Measurements from ENCODE around the gene RHO.

RHO gene

DNA sequence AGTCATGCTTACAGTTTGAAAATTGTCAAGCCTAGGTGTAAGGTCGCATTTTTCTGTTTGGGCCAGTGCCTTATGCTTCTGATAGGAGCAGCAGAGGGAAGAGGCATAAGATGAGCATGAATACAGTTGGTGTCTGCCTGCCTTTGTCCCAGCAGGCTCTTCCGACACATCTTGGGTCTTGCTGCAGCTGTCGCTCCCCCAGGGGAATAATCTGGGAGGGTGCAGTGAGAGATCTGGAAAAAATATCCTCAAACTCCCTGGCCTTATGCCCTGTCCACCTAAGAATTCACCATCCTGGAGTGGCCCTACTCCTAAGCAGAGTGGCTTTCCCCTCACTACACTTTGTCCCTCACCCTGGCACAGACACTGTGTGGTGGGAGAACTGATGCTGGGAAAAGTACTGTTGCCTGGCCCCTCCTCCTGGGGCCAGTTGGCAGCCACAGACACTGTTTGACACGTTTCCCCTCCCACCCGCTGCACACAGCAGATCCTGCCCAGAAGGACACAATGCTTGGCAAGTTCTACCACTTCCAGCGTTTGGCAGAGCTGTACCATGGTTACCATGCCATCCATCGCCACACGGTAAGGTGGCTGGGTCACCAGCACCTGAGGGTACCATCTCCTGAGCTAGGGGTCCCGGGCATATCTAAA, 21.1 kb upstream of the RHO start:
- Histone ChIP-seq H4K91ac (ENCODE audit: low read length) (no peak overlapping the region), H3K4ac (ENCODE audit: low read depth in 1 of 2, low read length in 2 of 2) (no peak overlapping the region), H3K18ac (ENCODE audit: low read depth in 1 of 2, low read length in 2 of 2) (no peak overlapping the region), H3K14ac (ENCODE audit: low read length in 2 of 2) (no peak overlapping the region), H3K9ac (ENCODE audit: low read length) (no peak overlapping the region), H3K27ac (ENCODE audit: low read length, poor library complexity, severe bottlenecking) (no peak overlapping the region), H3K4me1 (ENCODE audit: control insufficient read depth, insufficient read depth, low read depth, low read length) (peaks cover 2% of the 10 kb centered on the region), H3K9me3 (ENCODE audit: control insufficient read depth, low read length) (no peaks in the 10 kb centered on the region), H2BK5ac (ENCODE audit: low read depth, low read length, poor library complexity, severe bottlenecking) (no peak overlapping the region), H2BK120ac (ENCODE audit: low read depth, low read length) (no peak overlapping the region), H3K27me3 (ENCODE audit: control insufficient read depth in 1 of 2, insufficient read depth in 1 of 2, low read length in 2 of 2) (no peaks in the 10 kb centered on the region), H3K36me3 (ENCODE audit: control insufficient read depth in 1 of 2, insufficient read depth in 2 of 2, low read depth in 1 of 2, low read length in 2 of 2) (peaks cover 38 to 79% of the 10 kb centered on the region in 2 experiments), H2BK12ac (ENCODE audit: low read length in 2 of 2) (no peak overlapping the region), H4K8ac (ENCODE audit: low read length) (peak overlapping the region; percentile 31), H3K4me3 (ENCODE audit: insufficient read depth in 1 of 2, low read depth in 1 of 2, low read length in 2 of 2) (no peak overlapping the region), H2AK5ac (ENCODE audit: low read length, severe bottlenecking) (no peak overlapping the region), H2AFZ (ENCODE audit: low read depth, low read length) (no peak overlapping the region), H2BK15ac (ENCODE audit: low read depth, poor library complexity, severe bottlenecking) (no peak overlapping the region), H3K23ac (ENCODE audit: low read length in 2 of 2) (no peak overlapping the region), H3K4me2 (ENCODE audit: low read length, poor library complexity, severe bottlenecking) (no peak overlapping the region), H3K79me1 (replicated peaks; ENCODE audit: low read length, poor library complexity, severe bottlenecking) (no peaks in the 10 kb centered on the region)
- DNase-seq, result no peak
- WGBS, result 96% methylated on average over 7 of the region's 9 CpGs

DNA sequence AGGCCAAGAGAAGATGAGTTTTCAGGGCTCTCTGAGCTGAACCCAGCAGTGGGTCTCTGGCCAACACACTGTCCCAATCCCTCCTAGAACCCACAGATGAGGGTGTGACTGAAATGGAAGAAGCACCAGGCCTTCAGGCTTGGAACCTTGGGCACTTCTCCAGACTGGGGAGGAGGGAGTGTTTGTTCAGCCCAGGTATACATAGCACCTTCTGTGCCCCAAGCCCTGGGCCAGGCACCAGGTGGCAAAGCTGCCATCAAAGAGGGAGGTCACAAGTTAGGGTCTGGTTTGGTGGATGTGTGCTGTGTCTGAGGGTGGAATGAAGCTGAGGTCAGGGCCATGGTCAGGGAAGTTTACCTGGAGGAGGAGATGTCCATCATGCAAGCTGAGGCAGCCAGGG, 15.8 kb upstream of the RHO start:
- no peak overlapping the region for H3K4me3 ChIP-seq (ENCODE audit: insufficient read depth in 1 of 2, low read depth in 1 of 2, low read length in 2 of 2)
- no peak overlapping the region for H4K8ac ChIP-seq (ENCODE audit: low read length)
- DNase-seq, result no peak
- H3K4me2 ChIP-seq (ENCODE audit: low read length, poor library complexity, severe bottlenecking), result no peak overlapping the region
- no peak overlapping the region for H3K18ac ChIP-seq (ENCODE audit: low read depth in 1 of 2, low read length in 2 of 2)
- no peak overlapping the region for H3K9ac ChIP-seq (ENCODE audit: low read length)
- no peak overlapping the region for H2BK5ac ChIP-seq (ENCODE audit: low read depth, low read length, poor library complexity, severe bottlenecking)
- H4K91ac ChIP-seq (ENCODE audit: low read length), result no peak overlapping the region
- H3K27me3 ChIP-seq (ENCODE audit: control insufficient read depth in 1 of 2, insufficient read depth in 1 of 2, low read length in 2 of 2), result no peaks in the 10 kb centered on the region
- no peak overlapping the region for H3K23ac ChIP-seq (ENCODE audit: low read length in 2 of 2)
- no peaks in the 10 kb centered on the region for H3K79me1 ChIP-seq (replicated peaks; ENCODE audit: low read length, poor library complexity, severe bottlenecking)
- H2BK12ac ChIP-seq (ENCODE audit: low read length in 2 of 2), result no peak overlapping the region
- no peaks in the 10 kb centered on the region for H3K4me1 ChIP-seq (ENCODE audit: control insufficient read depth, insufficient read depth, low read depth, low read length)
- no peak overlapping the region for H3K14ac ChIP-seq (ENCODE audit: low read length in 2 of 2)
- H2AFZ ChIP-seq (ENCODE audit: low read depth, low read length), result no peak overlapping the region
- H2BK120ac ChIP-seq (ENCODE audit: low read depth, low read length), result no peak overlapping the region
- H3K36me3 ChIP-seq (ENCODE audit: control insufficient read depth in 1 of 2, insufficient read depth in 2 of 2, low read depth in 1 of 2, low read length in 2 of 2), result peaks cover 58% of the 10 kb centered on the region in 2 experiments
- no peaks in the 10 kb centered on the region for H3K9me3 ChIP-seq (ENCODE audit: control insufficient read depth, low read length)
- H3K27ac ChIP-seq (ENCODE audit: low read length, poor library complexity, severe bottlenecking), result no peak overlapping the region
- H2AK5ac ChIP-seq (ENCODE audit: low read length, severe bottlenecking), result no peak overlapping the region
- H2BK15ac ChIP-seq (ENCODE audit: low read depth, poor library complexity, severe bottlenecking), result no peak overlapping the region
- H3K4ac ChIP-seq (ENCODE audit: low read depth in 1 of 2, low read length in 2 of 2), result no peak overlapping the region

DNA sequence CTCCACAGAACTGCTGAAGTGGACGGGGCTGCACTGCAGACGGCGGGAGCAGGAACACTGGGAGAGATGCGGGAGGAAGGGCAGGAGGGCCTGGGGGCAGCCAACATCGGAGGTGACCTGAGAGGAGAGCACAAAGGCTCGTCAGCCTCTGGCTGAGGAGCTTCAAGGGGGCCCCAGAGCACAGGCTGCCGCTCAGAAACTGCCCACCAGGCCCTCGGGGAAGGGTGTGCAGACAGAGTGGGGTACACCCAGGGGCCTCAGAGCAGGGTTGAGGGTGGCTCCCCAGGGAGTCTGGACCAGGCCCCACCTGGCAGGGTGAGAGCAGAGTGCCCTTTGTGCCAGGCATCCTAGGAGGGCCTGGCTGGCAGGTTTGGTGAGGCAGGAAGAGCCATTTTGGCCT, 14.7 kb upstream of the RHO start:
- Histone ChIP-seq H3K4me1 (ENCODE audit: control insufficient read depth, insufficient read depth, low read depth, low read length) (no peaks in the 10 kb centered on the region), H2AK5ac (ENCODE audit: low read length, severe bottlenecking) (no peak overlapping the region), H3K4me2 (ENCODE audit: low read length, poor library complexity, severe bottlenecking) (no peak overlapping the region), H3K14ac (ENCODE audit: low read length in 2 of 2) (no peak overlapping the region), H3K18ac (ENCODE audit: low read depth in 1 of 2, low read length in 2 of 2) (no peak overlapping the region), H2BK15ac (ENCODE audit: low read depth, poor library complexity, severe bottlenecking) (no peak overlapping the region), H3K27ac (ENCODE audit: low read length, poor library complexity, severe bottlenecking) (no peak overlapping the region), H4K8ac (ENCODE audit: low read length) (no peak overlapping the region), H3K27me3 (ENCODE audit: control insufficient read depth in 1 of 2, insufficient read depth in 1 of 2, low read length in 2 of 2) (no peaks in the 10 kb centered on the region), H3K4ac (ENCODE audit: low read depth in 1 of 2, low read length in 2 of 2) (no peak overlapping the region), H2BK5ac (ENCODE audit: low read depth, low read length, poor library complexity, severe bottlenecking) (no peak overlapping the region), H2AFZ (ENCODE audit: low read depth, low read length) (no peak overlapping the region), H4K91ac (ENCODE audit: low read length) (no peak overlapping the region), H3K4me3 (ENCODE audit: insufficient read depth in 1 of 2, low read depth in 1 of 2, low read length in 2 of 2) (no peak overlapping the region), H3K9ac (ENCODE audit: low read length) (no peak overlapping the region), H3K9me3 (ENCODE audit: control insufficient read depth, low read length) (no peaks in the 10 kb centered on the region), H3K23ac (ENCODE audit: low read length in 2 of 2) (no peak overlapping the region), H3K79me1 (replicated peaks; ENCODE audit: low read length, poor library complexity, severe bottlenecking) (no peaks in the 10 kb centered on the region), H3K36me3 (ENCODE audit: control insufficient read depth in 1 of 2, insufficient read depth in 2 of 2, low read depth in 1 of 2, low read length in 2 of 2) (peaks cover 51 to 67% of the 10 kb centered on the region in 2 experiments), H2BK12ac (ENCODE audit: low read length in 2 of 2) (no peak overlapping the region), H2BK120ac (ENCODE audit: low read depth, low read length) (no peak overlapping the region)
- no peak for DNase-seq
- WGBS, result 95% methylated on average over 8 of the region's 8 CpGs

GRCh38 chr3:129514110-129514509, 14.3 kb upstream of the RHO start:
- H2BK120ac ChIP-seq (ENCODE audit: low read depth, low read length), result no peak overlapping the region

More at GRCh38 chr3:129514110-129514509, 14.3 kb upstream of the RHO start:
- H2AFZ ChIP-seq (ENCODE audit: low read depth, low read length), result no peak overlapping the region
- H3K14ac ChIP-seq (ENCODE audit: low read length in 2 of 2), result no peak overlapping the region
- DNase-seq, result no peak
- no peak overlapping the region for H2BK15ac ChIP-seq (ENCODE audit: low read depth, poor library complexity, severe bottlenecking)
- no peak overlapping the region for H2BK5ac ChIP-seq (ENCODE audit: low read depth, low read length, poor library complexity, severe bottlenecking)
- no peak overlapping the region for H3K4me3 ChIP-seq (ENCODE audit: insufficient read depth in 1 of 2, low read depth in 1 of 2, low read length in 2 of 2)
- H3K4me1 ChIP-seq (ENCODE audit: control insufficient read depth, insufficient read depth, low read depth, low read length), result no peaks in the 10 kb centered on the region
- no peak overlapping the region for H3K4ac ChIP-seq (ENCODE audit: low read depth in 1 of 2, low read length in 2 of 2)
- H4K91ac ChIP-seq (ENCODE audit: low read length), result no peak overlapping the region
- no peak overlapping the region for H2BK12ac ChIP-seq (ENCODE audit: low read length in 2 of 2)
- H3K23ac ChIP-seq (ENCODE audit: low read length in 2 of 2), result no peak overlapping the region
- no peak overlapping the region for H3K4me2 ChIP-seq (ENCODE audit: low read length, poor library complexity, severe bottlenecking)
- H4K8ac ChIP-seq (ENCODE audit: low read length), result no peak overlapping the region
- peak overlapping the region in 1 of 2 experiments; percentile 13 for H3K18ac ChIP-seq (ENCODE audit: low read depth in 1 of 2, low read length in 2 of 2)
- H2AK5ac ChIP-seq (ENCODE audit: low read length, severe bottlenecking), result no peak overlapping the region
- no peak overlapping the region for H3K27ac ChIP-seq (ENCODE audit: low read length, poor library complexity, severe bottlenecking)
- H3K9ac ChIP-seq (ENCODE audit: low read length), result no peak overlapping the region
- WGBS, result 97% methylated on average over 10 of the region's 10 CpGs
- no peaks in the 10 kb centered on the region for H3K9me3 ChIP-seq (ENCODE audit: control insufficient read depth, low read length)
- H3K27me3 ChIP-seq (ENCODE audit: control insufficient read depth in 1 of 2, insufficient read depth in 1 of 2, low read length in 2 of 2), result no peaks in the 10 kb centered on the region
- H3K79me1 ChIP-seq (replicated peaks; ENCODE audit: low read length, poor library complexity, severe bottlenecking), result no peaks in the 10 kb centered on the region
- H3K36me3 ChIP-seq (ENCODE audit: control insufficient read depth in 1 of 2, insufficient read depth in 2 of 2, low read depth in 1 of 2, low read length in 2 of 2), result peaks cover 47 to 71% of the 10 kb centered on the region in 2 experiments

Data from mesenchymal stem cell (in vitro differentiated cells and primary cell).